ENCODE data around the gene TJP2.

TJP2 gene

GRCh38 chr9:69221036-69221435 is 47.0 kb downstream of the TJP2 start:
- no peak for DNase-seq (ENCODE audit: extremely low spot score)

GRCh38 chr9:69222970-69223369 is 48.9 kb downstream of the TJP2 start:
- DNase-seq (ENCODE audit: extremely low spot score) = no peak
- no peak for TF ChIP-seq CTCF (IDR thresholded peaks at IDR 0.05; ENCODE audit: control extremely low read depth, extremely low read depth, low read depth, missing control alignments)
- POLR2A ChIA-PET = no interaction called here
- CTCF ChIA-PET = interaction anchor here (0.7 to 2.5 kb wide), 4 partner anchors 21 to 169 kb away, joined by 3 to 12 read pairs (median 6); no protein-coding TSS in a partner anchor

More at GRCh38 chr9:69221036-69221435, 47.0 kb downstream of the TJP2 start:
- TF ChIP-seq CTCF (IDR thresholded peaks at IDR 0.05; ENCODE audit: control extremely low read depth, extremely low read depth, low read depth, missing control alignments) = no peak
- ChIA-PET CTCF (no interaction called here), POLR2A (no interaction called here)

GRCh38 chr9:69223605-69224004 is 49.5 kb downstream of the TJP2 start:
- ChIA-PET POLR2A (no interaction called here), CTCF (interaction anchor here (0.6 to 2.5 kb wide), 6 partner anchors 16 to 170 kb away, joined by 3 to 12 read pairs (median 4); no protein-coding TSS in a partner anchor)
- peak; percentile 52 for TF ChIP-seq CTCF (IDR thresholded peaks at IDR 0.05; ENCODE audit: control extremely low read depth, extremely low read depth, low read depth, missing control alignments)
- DNase-seq (ENCODE audit: extremely low spot score) = peak; percentile 30

GRCh38 chr9:69229367-69229766 is 55.3 kb downstream of the TJP2 start:
- ChIA-PET CTCF (interaction anchor here (1.5 to 1.6 kb wide), 2 partner anchors 9 to 176 kb away, joined by 4 read pairs; no protein-coding TSS in a partner anchor), POLR2A (no interaction called here)
- no peak for DNase-seq (ENCODE audit: extremely low spot score)
- no peak for TF ChIP-seq CTCF (IDR thresholded peaks at IDR 0.05; ENCODE audit: control extremely low read depth, extremely low read depth, low read depth, missing control alignments)

- ChIA-PET POLR2A (interaction anchor here (0.6 kb wide), 1 partner anchor 34 kb away, joined by 7 read pairs; no protein-coding TSS in a partner anchor), CTCF (interaction anchor here (1.3 to 1.4 kb wide), 2 partner anchors 11 to 39 kb away, joined by 3 read pairs; no protein-coding TSS in a partner anchor)
- TF ChIP-seq CTCF (IDR thresholded peaks at IDR 0.05; ENCODE audit: control extremely low read depth, extremely low read depth, low read depth, missing control alignments) = no peak
- DNase-seq (ENCODE audit: extremely low spot score) = no peak
These were observed 58.1 kb downstream of the TJP2 start for GRCh38 chr9:69232135-69232534.

GRCh38 chr9:69234683-69235082 is 60.6 kb downstream of the TJP2 start:
- TF ChIP-seq CTCF (IDR thresholded peaks at IDR 0.05; ENCODE audit: control extremely low read depth, extremely low read depth, low read depth, missing control alignments) = no peak
- POLR2A ChIA-PET = no interaction called here
- CTCF ChIA-PET = interaction anchor here (2.8 kb wide), 1 partner anchor 10 kb away, joined by 14 read pairs; no protein-coding TSS in a partner anchor
- DNase-seq (ENCODE audit: extremely low spot score) = no peak

All from GM10248 (cell line).